Measurements from ENCODE around the gene DGCR6L.
"Not testable (repeated sequence)": the region's sequence is repeated elsewhere in the genome, so short reads cannot be mapped to it uniquely, and the experiment has no call there.

The DGCR6L gene

GRCh38 chr22:20310773-20311172, 9.1 kb downstream of the DGCR6L start:
- not testable (repeated sequence) for FAIRE-seq; DNase-seq (ENCODE audit: low spot score)

GRCh38 chr22:20310180-20310579, 9.7 kb downstream of the DGCR6L start:
- FAIRE-seq; DNase-seq (ENCODE audit: low spot score): not testable (repeated sequence)

- FAIRE-seq = not testable (repeated sequence)
These were observed 10.8 kb downstream of the DGCR6L start for GRCh38 chr22:20308806-20309650.

GRCh38 chr22:20307448-20308447, 12.1 kb downstream of the DGCR6L start:
- FAIRE-seq; DNase-seq (ENCODE audit: low spot score): not testable (repeated sequence)

More at GRCh38 chr22:20308806-20309650, 10.8 kb downstream of the DGCR6L start:
- not testable (repeated sequence) for DNase-seq (ENCODE audit: low spot score)

GRCh38 chr22:20306646-20307447, 13.0 kb downstream of the DGCR6L start:
- not testable (repeated sequence) for DNase-seq (ENCODE audit: low spot score); FAIRE-seq

- DNase-seq (ENCODE audit: low spot score) = no peak
- FAIRE-seq = no peak
These were observed 13.8 kb downstream of the DGCR6L start for GRCh38 chr22:20305894-20306645.

GRCh38 chr22:20305230-20305893, 14.5 kb downstream of the DGCR6L start:
- not testable (repeated sequence) for DNase-seq (ENCODE audit: low spot score); FAIRE-seq

- FAIRE-seq (no peak), DNase-seq (ENCODE audit: low spot score) (no peak)
These were observed 15.2 kb downstream of the DGCR6L start for GRCh38 chr22:20304646-20305045.

- not testable (repeated sequence) for DNase-seq (ENCODE audit: low spot score); FAIRE-seq
These were observed 16.7 kb downstream of the DGCR6L start for GRCh38 chr22:20303229-20303534.

- no peak for DNase-seq (ENCODE audit: low spot score)
- no peak for FAIRE-seq
These were observed 17.2 kb downstream of the DGCR6L start for GRCh38 chr22:20302438-20303228.

- no peak for DNase-seq (ENCODE audit: low spot score)
- no peak for FAIRE-seq
These were observed 20.1 kb downstream of the DGCR6L start for GRCh38 chr22:20299746-20300136.

GRCh38 chr22:20298803-20299745, 20.8 kb downstream of the DGCR6L start:
- FAIRE-seq (no peak), DNase-seq (ENCODE audit: low spot score) (no peak)

- no peak for FAIRE-seq
These were observed 21.6 kb downstream of the DGCR6L start for GRCh38 chr22:20298110-20298802.

GRCh38 chr22:20297414-20298109, 22.3 kb downstream of the DGCR6L start:
- no peak for DNase-seq (ENCODE audit: low spot score)
- no peak for FAIRE-seq

More at GRCh38 chr22:20298110-20298802, 21.6 kb downstream of the DGCR6L start:
- DNase-seq (ENCODE audit: low spot score) = no peak

GRCh38 chr22:20296598-20296997, 23.3 kb downstream of the DGCR6L start:
- DNase-seq (ENCODE audit: low spot score) (no peak), FAIRE-seq (no peak)

GRCh38 chr22:20295262-20296064, 24.4 kb downstream of the DGCR6L start:
- no peak for FAIRE-seq
- no peak for DNase-seq (ENCODE audit: low spot score)

Measured in RCC 7860 (cell line).